Kidney glomerular epithelial cell (primary cell): ENCODE results near the gene LBX2.
"Not testable (repeated sequence)": the region's sequence is repeated elsewhere in the genome, so short reads cannot be mapped to it uniquely, and the experiment has no call there.

ENCODE experiments used
- DNase-seq: peaks from one replicate; lab custom pipeline; 2025; lab: John Stamatoyannopoulos, UW

LBX2 gene

DNA sequence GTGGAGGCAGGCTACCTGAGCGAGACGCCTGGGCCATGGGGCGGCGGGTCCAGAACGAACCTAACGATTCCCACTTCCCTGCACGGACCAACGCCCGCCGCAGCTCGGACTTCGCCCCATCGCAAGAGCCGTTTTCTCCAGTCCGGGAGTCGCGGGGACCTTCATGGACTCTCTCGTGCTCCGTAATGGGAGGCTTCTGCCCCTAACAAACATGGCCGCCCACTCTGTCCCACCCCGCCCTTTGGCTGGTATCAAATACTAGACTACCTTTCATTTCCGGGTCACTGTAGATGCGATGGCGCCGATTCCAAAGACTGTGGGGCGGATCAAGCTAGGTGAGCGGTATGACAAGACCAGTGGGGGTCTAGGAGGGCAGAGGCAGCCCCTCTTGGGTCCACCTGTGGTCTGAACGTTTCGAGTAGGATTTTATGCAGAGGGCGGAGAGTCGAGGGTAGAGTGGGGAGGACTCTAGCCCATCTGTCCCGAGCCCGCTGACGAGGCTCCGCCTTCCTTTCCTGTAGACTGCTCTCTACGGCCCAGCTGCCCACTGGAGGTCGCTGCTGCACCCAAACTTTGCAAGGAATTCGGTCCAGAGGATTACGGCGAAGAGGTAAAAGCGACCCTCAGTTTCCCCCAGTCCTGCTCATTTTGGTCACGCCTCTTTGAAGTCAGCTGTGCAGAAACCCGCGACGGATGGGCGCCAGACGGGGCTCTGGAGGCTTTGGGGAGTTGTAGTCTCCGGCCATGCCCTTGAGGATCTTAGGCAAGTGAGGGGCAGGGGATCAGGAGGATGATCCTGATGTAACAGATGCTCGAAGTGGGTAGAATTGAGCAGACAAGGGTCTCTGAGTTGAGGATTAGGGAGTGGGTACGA is 16.4 kb downstream of the LBX2 start, which contains the start of the genes CCDC142 and TTC31:
Gene CCDC142, minus strand, starts transcription at position 198 of the 874 bp plus-strand sequence. Its CDS starts 161 bp downstream, at position 37.
Gene TTC31, plus strand, starts transcription at position 281 of the 874 bp plus-strand sequence. Its CDS starts 15 bp downstream, at position 296.
- peak; percentile 95 for DNase-seq

DNA sequence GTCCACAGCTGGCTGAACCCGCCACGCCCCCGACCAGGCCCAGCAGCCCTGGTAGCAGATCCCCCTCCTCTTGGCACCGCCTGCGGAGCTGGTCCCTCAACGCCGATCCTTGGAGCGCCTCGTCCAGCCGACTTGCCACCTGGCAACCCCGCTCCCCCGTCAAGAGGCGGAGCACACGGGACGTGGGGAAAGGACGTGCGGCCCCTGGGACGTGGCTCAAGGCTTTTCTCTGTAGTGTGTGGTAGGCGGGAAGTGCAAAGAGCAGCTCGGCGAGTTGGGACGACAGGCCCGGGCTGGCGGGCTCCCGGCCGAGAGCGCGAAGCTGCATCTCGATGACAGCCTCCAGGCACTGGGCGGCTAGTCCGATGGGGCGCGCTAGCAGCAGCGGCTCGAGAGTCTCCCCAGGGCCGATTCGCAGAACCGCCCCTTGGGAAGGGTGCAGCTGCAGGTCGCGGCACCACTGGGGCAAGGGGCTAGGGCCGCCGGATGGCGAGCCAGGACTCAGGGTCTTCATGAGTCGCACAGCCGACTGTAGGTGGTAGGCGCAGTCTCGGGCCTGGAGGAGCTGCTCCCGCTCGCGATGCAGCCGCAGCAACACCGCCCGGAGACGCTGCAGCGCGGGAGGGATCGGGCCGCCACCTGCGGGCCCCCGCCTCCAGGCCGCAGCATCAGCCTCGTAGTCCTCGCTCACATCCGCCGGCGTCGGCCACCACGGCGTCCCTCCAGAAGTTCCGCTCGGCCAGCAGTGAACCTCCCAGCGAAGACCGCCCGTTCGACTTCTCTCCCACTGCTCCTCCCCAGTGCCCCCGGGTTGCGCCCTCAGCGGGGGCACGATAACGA is 17.2 kb downstream of the LBX2 start:
- no peak for DNase-seq

DNA sequence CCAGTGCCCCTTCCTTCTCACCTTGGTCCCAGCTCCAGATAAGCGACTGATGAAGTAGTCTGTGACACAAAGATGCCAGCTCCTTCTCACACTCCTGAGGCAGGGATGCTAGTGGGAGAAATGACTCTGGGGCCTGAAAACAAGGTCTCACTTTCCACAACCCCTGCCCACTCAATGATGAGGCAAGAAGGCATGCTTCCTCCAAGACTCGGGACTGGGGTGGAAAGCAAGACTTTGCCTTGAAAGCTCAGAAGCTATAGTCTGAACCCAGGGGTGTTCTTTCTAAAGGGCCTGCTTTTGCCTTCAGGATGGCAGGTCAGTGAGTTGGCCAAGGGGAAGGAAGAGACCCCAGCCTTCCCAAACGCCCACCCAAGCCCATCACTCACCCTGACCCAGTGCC is 18.0 kb downstream of the LBX2 start:
- DNase-seq, result no peak

DNA sequence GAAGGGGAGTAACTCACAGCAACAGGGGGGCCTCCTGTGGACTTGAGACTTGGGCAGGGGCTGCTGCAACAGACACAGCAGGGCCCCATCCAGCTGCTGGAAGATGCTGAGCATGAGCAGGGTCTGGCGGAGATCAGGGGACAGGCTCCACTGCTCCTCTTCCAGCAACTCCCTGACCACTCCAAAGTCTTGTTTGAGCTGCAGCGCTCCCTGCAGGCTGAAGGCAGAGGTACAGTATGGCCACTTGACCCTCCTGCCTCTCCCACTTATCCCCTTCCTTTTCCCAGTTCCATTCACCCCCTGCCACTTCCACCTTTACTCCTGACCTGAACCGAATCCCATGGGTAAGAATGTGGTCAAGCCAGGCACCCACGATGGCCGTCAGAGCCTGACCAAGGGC is 24.5 kb downstream of the LBX2 start:
- DNase-seq, result no peak

DNA sequence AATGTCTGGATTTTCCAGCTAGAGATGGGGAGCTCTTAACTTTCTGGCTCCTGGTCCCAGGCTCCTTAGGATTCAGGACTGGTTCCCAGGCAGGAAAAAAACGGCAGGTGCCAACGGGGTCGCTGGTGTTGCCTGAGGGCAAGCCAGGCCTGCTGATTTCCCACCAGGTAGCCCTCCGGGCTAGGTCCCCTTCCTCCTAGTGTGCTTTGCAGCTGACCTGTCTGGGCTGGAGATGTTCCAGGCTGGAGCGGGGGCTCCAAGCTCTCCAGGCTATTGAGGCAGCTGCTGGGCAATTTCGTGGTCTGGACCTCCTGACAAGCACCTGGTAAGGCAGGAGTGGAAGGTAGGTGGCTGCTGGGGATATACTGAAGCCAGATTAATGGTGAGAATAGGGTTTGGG is 24.9 kb downstream of the LBX2 start:
- no peak for DNase-seq

DNA sequence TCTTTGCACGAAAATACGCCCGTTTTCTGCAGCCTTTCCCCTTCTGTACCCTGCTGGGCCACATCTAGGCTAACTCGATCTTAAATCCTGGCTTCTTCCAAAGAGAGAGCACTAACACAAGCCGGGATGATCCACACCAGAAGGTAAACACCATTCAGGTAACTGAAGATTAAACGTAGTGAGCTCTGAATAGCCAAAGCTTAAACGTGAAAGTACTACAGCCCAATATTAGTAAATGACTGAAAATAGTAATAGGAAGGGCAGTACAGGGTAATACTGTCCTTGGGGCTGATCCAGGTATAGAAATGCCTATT is 26.5 kb downstream of the LBX2 start:
- no peak for DNase-seq

DNA sequence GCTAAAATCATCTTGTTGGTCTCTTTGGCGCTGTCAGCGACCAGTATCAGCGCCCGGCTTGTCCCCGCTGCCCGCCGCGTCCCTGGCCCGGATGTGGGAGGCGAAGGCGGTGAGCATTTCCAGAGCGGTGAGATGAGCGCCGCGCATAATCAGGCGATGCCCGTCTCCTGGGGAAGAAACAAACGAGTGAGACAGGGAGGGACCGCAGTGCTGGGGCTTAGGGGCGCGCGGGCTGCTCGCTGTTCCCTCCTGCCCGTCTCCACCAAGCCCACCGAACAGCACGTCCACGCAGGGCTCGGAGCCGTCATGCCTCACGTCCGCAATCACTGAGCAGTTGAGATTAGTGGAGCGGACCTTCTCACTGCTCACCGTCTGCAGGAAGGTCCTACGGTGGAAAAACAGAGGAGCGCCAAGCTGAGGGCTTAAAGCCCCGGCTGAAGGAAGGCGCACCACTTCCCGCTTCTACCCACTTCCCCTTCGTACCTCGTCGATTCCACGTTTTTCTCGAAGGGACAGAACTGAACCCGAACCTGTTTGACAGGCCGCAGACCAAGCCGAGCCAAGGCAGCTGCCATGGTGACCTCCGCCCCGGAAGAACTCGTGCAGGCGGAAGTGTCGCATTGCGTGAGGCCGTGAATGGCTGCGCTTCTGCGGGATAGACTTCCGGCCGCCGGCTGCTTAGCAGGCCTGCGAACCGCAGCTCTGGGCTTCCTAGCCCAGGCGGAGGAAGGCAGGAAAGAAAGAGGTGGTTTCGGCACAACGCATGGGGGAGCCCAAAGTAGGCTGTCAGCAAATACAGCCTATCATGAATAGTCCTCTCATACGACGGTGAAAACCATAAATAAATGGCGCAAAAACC is 27.1 kb downstream of the LBX2 start, which contains the start of gene MRPL53:
Gene MRPL53, minus strand, starts transcription at position 595 of the 859 bp plus-strand sequence. Its CDS starts 20 bp downstream, at position 575.
- DNase-seq, result peak; percentile 84

DNA sequence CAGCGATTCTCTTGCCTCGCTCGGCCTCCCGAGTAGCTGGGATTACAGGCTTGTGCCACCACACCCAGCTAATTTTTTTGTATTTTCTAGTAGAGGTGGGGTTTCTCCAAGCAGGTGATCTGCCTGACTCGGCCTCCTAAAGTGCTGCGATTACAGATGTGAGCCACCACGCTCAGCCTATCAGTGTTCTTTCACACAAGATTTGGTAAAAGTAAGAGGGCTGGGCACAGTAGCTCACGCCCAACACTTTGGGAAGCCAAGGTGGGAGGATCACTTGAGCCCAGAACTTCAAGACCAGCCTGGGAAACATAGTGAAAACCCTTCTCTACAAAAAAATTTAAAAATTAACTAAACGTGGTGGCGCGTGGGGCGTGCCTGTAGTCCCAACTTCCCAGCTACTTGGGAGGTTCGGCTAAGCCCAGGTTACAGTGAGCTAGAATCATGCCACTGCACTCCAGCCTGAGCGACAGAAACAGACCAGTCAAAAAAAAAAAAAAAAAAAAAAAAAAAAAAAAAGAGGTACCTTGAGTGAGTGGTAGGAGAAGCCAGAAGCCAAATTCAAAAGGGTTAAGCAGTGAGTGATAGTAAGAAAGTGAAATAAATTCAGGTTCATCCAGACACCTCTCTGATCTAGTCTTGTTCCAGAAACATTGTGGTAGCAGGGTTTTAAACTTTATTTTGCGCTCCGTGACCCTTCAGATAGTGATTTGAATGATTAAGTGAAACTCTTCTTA is 27.9 kb downstream of the LBX2 start:
- peak; percentile 63 for DNase-seq

DNA sequence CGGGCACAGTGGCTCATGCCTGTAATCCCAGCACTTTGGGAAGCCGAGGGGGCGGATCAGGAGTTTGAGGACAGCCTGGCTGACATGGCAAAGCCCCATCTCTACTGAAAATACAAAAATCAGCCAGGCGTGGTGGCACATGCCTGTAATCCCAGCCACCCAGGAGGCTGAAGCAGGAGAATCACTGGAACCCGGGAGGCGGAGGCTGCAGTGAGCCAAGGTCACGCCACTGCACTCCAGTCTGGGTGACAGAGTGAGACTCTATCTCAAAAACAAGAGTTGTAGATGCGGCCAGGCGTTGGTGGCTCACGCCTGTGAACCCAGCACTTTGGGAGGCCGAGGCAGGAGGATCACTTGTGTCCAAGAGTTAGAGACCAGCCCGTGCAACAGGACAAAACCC is 28.7 kb downstream of the LBX2 start:
- DNase-seq, result not testable (repeated sequence)

DNA sequence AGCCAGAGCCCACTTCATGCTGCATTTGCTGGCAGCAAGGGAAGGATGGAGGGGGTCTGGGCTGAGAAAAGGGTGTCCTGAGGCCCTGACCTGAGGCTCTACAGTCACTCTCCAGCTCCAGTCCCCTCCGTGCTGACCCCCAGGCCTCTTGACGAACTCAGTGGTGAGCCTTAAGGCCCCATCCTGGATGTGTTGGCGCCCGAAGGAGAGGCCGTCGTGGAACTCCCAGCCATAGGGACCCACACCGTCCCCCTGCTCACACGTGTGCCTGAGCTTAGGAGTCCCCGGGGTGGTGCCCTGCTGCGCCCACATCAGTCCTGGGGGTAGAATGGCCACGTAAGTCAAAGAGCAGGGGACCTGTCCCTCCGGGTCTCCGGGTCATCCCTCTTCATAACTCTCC is 35.0 kb downstream of the LBX2 start:
- no peak for DNase-seq

DNA sequence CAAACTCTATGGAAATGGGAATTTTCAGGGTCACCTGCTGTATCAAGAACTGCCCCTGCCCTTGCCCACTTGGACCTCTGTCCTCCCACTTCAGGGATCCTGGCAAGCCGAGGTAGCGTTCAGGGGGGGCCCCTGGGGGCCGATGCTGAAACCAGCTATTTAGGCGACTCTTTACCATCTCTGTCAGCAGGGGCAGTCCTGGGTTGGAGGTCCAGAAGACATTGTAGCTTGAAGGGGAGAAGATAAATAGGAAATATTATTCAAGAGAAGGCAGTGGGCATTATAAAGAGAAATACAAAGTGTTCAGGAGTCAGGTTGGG is 36.7 kb downstream of the LBX2 start:
- no peak for DNase-seq

DNA sequence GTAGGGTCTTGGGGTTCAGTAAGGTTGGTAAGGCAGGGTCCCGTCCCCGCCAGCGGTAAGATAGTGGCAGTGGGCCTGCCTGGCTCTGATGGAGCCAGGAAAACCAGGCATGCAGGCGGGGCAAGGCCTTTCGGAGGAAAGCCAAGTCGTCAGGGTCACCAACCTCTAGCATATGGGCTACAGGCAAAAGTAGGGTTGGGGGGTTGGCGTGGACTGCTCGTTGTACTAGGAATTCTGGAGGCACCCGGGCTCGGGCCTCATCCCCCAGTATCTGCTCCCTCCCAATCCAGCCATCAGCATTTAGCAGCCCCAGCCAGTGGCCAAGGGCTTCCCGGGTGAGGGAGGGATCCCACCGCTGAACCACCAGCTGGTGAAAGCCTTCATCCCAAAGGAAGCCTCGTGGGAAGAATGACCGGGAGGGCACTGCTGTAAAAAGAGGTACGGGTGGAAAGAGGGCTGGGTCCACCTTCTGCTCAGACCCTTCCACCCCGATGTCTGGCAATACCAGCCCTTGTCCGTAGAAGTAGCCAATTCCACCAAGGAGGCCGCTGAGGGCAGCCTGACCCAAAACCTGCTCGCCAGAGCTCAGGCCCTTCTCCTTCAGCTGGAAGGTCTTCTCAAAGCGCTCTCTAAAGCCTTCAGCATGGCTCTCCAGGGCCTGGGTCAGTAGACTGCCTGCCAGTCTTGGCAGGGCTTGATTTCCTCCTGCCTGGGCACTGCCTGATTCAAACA is 37.2 kb downstream of the LBX2 start:
- DNase-seq, result no peak

DNA sequence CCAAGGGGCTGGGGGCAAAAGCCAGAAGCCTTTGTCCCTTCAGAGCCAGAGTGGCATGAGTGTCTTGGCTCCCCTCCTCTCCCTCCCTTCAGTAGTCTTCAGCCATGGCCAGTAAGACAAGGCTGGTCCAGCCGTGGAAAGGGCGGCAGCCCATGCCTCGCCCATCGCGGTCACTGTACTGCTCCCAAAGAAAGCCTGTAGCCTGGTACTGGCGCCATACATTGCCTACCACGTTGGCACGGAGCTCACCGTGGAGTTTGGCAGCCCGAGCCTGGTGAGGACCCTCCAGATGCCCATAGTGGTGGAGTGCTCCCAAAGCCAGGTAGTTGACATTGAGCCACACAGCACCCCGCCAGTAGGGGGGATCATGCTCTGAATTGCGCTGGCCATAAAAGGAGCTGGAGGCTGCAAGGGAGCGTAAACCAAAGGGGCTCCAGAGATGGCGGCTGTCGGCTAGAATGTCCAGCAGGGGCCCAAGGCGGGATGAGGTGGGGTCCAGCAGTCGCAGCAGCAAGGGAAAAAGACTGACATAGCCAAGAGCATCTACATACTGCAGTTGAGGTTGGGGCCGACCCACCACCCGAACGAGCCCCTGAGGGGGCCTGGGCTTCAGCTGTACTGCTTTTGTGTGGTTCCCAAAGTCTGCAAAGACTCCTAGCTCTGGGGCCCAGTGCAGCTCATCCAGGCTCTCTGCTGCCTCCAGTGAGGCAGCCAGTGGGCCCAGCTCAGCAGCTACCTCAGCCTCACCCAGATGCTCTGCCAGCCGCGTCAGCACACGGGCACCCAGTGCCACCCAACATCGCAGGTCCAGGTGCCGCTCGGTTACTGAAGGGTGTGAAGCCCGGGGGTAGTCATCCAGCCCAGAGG is 38.0 kb downstream of the LBX2 start:
- DNase-seq, result no peak

DNA sequence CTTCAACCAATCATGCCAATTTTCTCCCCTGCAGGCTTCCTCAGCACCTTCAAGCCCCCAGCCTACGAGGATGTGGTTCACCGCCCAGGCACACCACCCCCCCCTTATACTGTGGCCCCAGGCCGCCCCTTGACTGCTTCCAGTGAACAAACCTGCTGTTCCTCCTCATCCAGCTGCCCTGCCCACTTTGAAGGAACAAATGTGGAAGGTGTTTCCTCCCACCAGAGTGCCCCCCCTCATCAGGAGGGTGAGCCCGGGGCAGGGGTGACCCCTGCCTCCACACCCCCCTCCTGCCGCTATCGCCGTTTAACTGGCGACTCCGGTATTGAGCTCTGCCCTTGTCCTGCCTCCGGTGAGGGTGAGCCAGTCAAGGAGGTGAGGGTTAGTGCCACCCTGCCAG is 39.2 kb downstream of the LBX2 start:
- not testable (repeated sequence) for DNase-seq

DNA sequence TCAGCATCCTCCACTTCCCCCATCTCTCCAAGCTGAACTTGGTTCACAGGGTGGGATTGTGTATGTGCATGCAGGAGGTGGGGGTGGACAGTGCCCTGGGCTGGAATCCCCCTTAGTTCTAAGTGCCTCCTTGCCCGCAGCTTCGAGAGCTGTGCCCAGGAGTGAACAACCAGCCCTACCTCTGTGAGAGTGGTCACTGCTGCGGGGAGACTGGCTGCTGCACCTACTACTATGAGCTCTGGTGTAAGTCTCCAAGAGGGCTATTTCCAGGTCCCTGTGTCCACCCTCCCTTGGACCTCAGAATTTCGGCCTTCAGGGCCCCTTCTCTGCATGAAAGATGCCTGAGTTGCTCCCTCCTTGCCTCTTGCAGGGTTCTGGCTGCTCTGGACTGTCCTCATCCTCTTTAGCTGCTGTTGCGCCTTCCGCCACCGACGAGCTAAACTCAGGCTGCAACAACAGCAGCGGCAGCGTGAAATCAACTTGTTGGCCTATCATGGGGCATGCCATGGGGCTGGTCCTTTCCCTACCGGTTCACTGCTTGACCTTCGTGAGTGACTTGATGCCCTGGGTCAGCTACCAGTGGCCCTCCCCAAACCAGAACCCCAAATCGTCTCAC is 39.8 kb downstream of the LBX2 start:
- not testable (repeated sequence) for DNase-seq

DNA sequence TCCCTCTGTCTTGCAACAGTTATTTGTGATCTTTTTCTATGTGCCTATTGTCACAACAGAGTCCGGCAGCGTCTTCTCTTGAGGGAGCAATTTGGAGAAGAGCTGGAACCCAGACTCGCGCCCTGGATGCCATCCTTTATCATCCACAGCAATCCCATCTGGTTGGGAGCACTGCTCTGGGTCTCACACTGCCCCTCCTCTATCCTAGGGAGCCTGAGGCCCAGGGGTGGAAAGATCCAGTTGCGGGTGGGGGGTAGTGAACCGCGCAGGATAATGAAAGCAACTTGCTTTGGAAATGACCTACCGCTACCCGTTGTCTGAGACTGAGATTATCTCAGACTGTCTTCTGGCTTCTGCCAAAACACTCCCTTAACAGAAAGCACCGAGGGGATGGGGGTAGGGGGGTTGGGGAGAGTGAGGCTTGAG is 40.5 kb downstream of the LBX2 start:
- DNase-seq, result no peak

DNA sequence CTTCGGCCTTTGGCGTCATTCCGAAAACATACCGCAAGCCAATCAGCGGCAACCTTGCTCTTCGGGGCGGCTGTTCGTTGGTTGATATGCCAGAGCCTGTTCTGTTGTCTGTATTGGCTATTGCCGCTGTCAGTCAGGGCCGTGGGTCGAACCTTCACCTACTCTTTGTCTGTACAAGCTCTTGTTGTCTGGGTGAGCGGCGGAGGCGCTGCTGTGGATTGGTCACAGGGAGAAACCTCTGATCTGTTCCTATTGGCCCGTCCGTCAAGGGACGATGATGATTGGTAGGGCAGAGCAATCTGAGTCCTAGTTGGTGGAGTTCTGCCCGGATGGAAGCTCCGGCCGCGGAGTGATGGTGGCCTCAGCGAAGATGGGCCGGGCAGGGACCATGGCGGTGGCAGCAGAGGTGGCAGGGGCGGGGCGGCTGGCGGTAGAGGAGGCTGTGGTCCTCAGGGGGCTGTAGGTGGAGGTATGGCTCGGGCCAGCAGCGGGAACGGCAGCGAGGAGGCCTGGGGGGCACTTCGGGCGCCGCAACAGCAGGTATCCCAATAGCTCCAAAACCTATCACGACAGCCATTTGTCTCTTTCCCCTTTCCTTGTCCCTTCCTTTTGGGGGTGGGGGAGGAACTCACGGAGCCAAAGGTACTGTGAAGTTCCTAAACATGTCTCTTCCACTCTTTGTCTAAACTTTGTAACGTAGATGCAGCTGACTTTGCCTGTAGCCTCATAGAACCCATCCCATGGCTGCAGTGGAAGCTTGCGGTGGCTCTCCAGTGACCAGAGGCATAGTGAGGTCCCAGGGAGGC is 41.1 kb downstream of the LBX2 start, which contains the start of gene WBP1:
Gene WBP1, plus strand, starts transcription at position 307 of the 806 bp plus-strand sequence. Its CDS starts 165 bp downstream, at position 472.
- DNase-seq, result peak; percentile 100

DNA sequence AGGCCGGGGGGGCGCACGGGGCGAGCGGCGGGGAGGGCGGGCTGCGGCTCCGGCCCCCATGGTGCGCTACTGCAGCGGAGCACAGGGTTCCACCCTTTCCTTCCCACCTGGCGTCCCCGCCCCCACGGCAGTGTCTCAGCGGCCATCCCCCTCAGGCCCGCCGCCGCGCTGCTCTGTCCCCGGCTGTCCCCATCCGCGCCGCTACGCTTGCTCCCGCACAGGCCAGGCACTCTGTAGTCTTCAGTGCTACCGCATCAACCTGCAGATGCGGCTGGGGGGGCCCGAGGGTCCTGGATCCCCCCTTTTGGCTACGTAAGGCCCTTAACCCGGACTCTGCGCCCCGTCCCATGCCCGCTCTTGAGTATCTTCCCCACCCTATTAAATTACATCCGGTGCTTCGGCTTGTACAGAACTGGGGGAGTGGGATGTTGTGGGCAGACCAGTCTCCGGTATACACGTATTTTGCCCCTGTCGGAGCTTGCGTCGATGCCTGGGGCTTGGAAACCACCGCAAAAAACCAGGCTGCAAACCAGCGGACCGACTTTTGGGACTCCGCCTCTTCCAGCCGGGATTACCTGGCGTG is 41.8 kb downstream of the LBX2 start:
- no peak for DNase-seq
